ENCODE data around the gene PAAF1.
A peak's percentile ranks its signal among the peaks of the same experiment; 100 is the strongest.

PAAF1 gene

DNA sequence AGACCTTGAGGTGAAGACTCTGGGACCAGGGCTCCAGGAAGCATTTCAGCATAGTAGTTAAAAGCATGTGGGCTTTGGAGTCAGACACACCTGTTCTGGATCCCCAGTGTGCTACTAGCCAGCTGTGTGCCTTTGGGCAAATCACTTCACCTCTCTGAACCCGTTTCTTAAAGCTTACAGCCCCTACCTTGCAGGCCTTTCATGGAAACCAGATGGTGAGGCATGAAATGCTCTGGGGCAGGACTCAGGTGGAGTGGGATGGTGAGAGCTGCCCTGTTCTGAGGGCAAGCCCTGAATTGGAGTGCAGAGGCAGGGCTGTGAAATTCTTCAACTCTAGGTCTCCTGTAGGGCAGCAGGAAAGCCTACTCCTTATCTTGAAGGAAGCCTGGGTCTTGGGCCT is 95.4 kb downstream of the PAAF1 start:
- no peak for DNase-seq (ENCODE audit: low read depth, low spot score)

DNA sequence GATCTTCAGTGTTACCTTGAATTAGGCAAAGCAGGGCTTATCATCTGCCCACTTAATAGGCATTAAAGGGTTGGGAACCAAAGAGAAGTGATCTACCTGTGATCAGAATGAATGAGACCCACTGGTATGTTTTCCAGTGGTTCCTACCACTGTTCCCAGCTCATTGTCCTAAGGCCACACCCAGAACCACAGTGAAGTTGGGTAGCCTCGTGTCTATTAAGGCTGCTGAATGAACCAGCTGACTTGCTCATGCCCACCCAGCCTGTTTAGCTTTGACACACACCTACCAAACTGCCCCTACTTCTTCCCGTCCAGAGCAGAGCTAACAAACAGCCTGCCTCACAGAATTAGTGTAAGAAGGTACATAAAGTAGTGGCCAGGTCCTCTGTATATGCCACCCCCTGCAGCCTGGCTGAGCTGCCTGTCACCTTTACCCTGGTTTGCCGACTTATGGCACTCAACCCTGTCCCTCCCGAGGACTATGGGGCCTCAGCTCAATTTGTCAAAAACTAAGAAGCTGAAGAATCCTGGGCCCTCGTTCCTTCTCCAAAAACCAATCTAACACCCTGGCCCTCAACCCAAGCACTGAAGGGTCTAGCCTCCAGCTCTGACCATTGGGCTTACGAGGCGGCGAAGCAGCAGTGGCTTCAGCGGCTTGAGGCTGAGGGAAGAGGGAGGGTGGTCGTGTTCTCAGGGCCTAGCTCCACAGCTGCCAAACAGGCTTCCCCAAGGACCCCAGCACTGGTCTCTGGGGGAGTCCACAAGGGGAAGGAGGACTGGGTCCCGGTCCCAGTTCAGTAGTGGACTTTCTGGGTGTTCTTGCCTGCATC is 96.0 kb downstream of the PAAF1 start:
- no peak for DNase-seq (ENCODE audit: low read depth, low spot score)

DNA sequence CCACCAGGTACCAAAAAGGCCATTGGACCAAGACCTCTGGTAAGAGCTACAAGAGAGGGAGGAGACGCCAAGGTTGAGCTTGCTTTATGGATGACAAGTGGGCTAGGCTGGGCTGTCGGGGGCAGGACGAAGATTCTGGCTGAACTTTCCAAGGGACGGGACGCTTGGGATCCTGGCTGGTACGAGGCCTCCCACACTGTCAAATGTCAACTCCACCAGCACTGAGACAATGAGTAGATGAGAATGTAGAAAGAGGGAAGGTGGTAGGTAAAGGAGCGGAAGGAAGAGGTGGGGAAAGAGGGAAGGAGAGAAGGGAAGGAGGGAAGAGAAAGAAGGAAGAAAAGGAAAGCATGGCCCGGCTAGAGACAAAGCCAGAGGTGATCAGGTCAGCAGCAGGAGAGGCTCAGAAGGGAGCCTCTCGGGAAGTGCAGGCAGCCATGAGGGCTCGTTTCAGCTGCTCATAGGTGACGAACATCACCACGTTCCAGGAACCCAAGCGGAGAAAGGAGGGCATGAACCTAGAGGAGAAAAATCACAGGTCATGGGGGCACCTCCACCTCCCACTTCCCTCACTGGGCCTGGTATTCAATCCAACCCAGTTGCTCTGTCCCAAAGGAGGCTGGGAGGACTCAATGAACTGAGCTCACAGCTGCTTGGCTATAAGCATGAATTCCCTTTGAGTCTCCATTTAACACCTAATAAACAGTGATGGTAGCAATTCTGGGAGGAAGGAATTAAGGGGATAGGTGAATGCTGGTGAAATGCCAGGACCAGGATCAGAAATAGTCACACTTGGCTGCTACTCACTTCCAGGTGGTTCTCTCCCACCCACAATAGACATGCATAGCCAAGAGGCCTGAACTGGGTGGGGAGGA is 98.0 kb downstream of the PAAF1 start:
- DNase-seq (ENCODE audit: low read depth, low spot score), result no peak

DNA sequence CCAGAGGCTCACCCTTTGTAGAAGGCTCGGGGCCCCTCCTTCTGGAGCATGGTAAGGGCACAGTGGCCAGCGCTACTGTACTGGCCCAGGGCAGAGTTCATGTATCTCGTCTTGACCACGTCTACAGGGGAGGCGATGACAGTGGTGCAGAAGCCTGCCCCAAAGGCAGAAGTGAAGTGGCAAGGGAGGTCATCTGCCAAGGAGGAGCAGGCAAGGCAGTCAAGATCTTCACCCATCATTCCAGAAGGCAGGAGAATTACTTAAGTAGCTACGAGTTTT is 98.6 kb downstream of the PAAF1 start:
- no peak for DNase-seq (ENCODE audit: low read depth, low spot score)

- no peak for DNase-seq (ENCODE audit: low read depth, low spot score)
These were observed 99.8 kb downstream of the PAAF1 start for GRCh38 chr11:73976451-73977151.

DNA sequence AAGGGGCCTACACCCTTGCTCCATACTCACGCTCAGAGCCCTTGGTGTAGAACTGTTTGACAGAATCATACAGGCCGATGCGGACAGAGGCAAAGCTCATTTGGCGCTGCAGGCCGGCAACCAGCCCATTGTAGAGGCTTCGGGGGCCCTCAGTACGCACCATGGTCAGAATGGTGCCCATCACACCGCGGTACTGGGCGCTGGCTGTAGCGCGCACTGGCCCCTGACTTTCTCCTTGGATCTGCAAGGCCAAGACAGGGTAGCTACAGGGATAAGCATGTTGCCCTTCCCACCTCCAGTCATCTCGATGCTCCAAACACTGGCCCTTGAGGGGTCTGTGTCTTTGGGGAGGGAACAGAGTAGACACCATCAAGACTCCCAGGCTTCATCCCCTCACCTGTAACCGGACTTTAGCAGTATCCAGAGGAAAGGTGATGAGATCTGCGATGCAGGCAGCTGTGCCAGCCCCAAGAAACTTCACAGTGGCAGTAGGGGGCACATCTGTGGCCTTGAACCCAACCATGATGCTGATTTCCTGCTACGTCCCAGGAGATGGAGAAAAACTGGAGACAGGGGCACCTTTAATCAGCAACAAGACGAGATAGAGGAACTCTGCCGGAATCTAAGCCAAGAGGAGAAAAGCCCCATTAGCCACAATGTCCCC is 101.2 kb downstream of the PAAF1 start:
- no peak for DNase-seq (ENCODE audit: low read depth, low spot score)

- DNase-seq (ENCODE audit: low read depth, low spot score), result peak; percentile 48
These were observed 101.8 kb downstream of the PAAF1 start for GRCh38 chr11:73978576-73979086.

DNA sequence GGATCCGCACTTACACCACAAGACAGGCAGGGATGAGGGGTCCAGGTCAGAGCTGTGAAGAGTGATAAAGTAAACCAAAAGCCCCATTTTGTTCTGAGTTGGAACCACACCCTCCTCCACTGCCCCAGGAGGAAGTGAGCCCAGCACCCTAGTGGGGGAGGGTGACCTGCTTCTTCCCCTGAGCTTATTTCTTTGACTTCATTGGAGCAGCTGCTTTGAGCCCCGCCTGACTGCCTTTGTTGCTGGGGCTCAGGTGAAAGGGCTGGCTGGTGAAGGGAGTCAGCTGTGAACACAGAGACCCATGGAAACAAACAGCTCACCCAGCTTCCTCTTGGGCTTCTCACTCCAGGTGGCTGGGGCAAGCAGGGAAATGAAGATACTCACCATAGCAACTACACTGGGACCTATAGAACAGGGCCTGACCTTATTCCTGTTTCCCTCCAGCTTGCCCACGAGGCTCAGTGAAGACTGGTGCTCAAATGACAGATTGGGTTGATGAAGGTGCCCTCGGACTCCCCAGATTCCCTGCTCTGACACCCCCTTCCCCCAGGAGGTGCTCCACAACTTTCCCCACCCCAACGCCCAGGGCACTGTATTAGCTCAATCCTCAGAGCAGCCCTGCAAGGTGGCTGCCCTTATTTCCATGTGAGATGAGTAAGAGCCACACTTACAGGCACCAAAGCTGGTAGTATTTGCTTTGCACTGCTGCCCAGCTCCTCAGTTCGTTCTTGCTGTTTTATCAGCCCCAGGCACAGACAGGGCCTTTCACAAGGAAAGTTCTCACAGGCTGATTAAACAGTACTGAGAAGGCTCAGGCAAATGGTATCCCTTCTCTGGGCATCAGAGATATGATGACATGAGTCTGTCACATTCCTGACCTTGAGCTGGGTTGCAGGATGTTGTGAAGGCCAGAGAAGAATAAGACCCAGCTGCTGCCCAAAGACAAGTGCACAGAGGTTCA is 103.5 kb downstream of the PAAF1 start:
- no peak for DNase-seq (ENCODE audit: low read depth, low spot score)
